ENCODE measurements around the gene FAM193A.
"Not testable (repeated sequence)": the region's sequence is repeated elsewhere in the genome, so short reads cannot be mapped to it uniquely, and the experiment has no call there.

FAM193A gene

DNA sequence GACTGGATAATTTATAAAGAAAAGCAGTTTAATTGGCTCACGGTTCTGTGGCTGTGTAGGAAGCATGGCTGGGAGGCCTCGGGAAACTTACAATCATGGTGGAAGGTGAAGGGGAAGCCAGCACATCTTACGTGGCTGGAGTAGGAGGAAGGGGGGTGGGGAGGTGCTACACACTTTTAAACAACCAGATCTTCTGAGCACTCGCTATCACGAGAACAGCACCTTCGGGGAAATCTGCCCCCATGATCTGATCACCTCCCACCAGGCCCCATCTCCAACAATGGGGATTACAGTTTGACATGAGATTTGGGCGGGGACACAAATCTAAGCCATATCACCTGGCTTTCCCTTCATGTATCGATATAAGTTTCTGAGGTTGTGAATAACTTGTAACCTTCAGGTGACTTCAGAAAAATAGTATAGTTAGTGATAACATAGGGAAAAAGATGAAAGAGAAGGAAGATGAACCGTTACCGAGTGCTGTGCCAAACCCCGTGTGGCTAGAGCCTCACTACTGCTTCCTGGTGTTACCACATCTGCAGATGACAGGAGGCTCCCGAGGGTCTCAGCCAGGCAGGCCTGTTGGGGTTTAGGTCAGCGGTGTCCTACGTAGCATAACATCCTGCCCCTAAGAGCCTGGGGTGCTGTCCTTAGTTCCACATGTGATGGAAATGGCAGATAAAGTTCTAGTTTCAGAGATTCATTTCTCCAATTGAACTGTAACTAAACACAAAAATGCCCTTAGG lies 116.1 kb downstream of the FAM193A start:
- DNase-seq = no peak

DNA sequence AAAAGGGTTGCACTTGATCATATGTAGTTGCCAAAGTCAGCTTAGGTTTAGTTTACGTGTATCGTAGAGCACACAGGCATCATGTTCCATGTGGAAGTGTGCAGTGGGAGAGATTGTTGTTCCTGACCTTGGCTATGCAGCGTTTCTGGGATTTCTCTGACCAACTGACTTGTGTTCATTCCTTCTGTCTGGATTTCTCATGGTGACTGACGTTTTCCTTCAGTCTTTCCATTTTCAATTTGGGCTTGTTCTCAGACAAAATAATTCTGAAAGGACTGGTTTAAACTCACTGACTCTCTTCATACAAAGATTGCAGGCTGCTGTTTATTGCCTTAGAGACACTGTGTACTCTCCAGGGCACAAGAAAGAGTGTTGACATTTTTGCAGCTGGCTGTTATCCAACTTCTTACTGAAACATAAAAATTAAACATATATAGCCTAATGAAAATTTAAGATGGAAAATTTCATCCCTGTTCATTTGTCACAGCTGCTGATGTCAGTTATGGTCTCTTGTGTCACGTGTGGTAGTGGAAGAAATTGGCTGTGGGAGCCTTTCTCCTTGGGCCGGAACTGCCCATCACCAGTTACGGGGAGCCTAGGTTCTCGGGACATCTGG lies 124.3 kb downstream of the FAM193A start:
- DNase-seq = no peak

GRCh38 chr4:2662598-2662997 lies 126.2 kb downstream of the FAM193A start:
- DNase-seq = no peak

GRCh38 chr4:2663275-2663674 lies 126.8 kb downstream of the FAM193A start:
- no peak for DNase-seq

GRCh38 chr4:2666722-2667247 lies 130.3 kb downstream of the FAM193A start:
- no peak for DNase-seq

DNA sequence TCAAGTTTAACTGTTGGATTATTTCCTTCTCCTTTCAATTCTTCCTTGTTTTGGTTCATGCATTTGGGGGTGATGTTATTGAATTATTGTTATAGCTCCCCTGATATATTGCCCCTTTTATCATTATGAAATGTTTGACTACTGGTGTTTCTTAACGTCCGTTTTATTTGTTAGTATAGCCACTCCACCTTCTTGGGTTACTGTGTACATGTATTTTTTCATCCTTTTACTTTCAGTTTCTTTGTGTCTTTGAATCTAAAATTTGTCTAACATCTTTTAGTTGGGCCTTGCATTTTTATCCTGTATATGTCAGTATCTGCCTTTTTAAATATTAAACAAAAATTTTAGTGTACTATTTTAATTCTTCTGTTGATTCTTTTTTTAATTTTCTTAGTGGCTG lies 131.0 kb downstream of the FAM193A start:
- DNase-seq = peak; percentile 25

DNA sequence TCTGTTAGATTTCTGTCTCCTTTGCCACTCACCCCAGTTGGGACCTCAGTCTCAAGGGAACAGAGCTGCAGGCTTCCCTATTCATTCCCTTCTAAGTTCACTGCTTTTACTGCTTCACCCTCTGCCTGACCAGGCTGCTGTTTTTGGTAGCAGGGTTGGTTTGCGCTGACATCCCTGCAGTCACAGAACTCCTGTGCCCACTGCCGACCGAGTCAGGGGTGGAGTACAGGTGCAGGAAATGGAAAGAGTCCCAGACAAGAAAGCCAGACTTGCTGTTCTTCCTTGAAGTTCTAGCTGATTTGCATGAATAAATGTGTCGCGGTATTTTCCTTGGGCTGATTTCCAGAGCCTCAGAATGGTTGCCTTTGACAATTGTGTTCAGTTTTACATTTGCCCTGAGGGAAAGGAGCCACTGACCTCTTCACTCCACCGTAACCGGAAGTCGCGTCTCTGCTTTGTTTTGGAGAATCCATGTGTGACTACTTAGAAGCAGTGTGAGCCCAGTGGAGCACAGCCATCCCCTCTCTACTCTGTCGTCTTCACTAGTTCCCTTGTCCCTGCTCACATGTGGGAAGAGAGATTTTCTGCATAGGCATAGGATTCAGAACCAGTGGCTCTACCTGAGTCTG lies 134.9 kb downstream of the FAM193A start:
- peak; percentile 82 for DNase-seq

DNA sequence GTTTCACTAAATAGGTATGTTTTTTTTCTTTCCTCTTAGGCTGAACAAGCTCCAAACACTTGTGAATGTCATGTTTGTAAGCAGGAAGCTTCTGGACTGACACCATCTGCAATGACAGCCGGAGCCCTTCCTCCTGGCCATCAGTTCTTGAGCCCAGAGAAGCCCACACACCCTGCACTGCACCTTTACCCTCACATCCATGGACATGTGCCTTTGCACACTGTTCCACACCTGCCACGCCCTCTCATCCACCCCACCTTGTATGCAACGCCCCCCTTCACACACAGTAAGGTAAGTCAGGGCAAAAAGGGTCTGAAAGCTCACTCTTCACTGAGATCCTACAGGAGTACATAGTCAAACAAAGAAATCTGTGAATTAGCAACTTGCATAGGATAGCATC lies 135.6 kb downstream of the FAM193A start:
- DNase-seq = no peak

DNA sequence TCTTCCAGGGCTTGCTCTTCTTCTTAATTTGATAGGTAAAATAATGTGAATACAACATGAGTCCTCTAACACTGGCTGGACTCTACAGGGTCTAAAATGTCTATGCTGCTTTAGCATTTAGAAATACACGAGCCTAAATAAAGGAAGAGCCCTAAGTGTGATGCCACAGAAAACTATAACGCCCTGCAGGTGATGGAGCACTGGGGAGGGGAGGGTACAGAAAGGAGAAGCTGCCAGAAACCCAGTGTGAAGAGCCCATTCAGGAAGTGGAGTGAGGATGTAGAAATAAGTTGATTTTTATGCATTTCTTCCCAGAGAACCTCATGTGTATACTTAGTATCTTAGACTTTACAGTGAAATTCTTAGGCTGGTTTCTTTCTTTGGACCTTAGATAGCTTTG lies 136.3 kb downstream of the FAM193A start:
- no peak for DNase-seq

DNA sequence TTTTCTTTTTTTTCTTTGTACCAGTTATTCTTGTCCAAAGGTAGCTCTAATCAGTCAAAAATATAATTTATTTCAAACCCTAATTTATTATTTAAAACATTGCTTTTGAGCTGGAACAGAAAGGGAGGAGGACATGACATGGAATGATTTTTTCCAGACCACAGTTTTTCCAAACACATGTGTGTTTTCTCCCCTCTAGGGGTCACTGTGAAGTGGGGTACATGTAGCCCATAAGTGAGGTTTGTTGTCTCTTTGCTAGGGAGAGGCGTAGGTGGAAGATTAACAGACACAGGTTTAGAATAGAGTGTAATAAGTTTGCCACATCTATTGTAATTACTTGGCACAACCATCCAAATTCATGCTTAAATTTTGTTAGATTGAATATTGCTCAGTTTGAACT lies 136.7 kb downstream of the FAM193A start:
- no peak for DNase-seq

GRCh38 chr4:2679762-2680161 lies 143.3 kb downstream of the FAM193A start:
- DNase-seq = not testable (repeated sequence)

- DNase-seq = no peak
These were observed 148.0 kb downstream of the FAM193A start for GRCh38 chr4:2684486-2684885.

- DNase-seq = no peak
These were observed 149.1 kb downstream of the FAM193A start for GRCh38 chr4:2685541-2685940.

GRCh38 chr4:2686379-2687265 lies 150.2 kb downstream of the FAM193A start:
- peak; percentile 69 for DNase-seq

DNA sequence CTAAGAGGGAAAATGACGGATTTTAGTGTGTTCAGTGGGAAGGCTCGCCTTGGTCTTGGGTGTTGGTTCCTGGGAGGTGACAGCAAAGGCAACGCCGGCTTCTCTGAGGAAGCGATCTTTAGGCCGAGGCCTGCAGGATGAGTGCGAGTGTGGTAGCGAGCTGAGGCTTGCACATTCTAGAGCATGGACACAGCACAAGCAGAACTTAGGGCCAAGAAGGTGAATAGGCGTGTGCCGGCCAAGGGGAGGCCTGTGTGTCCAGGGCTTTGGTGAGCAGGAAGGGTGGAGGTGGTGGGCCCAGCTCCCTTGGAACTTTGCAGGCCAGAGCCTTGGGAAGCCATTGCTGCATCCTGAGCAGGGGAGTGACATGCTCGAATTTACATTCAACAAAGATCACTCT lies 151.8 kb downstream of the FAM193A start:
- no peak for DNase-seq

DNA sequence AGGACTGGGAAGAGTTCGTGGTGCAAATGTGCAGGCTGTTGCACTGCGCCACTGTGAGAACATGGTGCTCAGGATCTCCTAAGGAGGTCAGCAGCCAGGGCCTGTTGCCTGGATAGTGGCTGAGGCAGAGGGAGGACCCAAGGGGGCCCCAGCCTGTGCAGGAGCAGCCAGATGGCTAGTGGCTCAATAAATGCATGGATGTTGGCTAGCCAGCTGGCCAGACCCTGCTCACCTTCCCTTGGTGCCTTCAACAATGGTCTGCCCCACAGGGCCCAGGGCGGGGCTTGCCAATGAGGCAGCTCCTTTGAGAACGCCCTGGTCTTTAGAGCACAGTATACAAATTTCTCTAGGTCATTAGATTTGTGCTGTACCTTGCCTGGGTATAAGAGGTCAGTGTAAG lies 152.2 kb downstream of the FAM193A start:
- DNase-seq = no peak

DNA sequence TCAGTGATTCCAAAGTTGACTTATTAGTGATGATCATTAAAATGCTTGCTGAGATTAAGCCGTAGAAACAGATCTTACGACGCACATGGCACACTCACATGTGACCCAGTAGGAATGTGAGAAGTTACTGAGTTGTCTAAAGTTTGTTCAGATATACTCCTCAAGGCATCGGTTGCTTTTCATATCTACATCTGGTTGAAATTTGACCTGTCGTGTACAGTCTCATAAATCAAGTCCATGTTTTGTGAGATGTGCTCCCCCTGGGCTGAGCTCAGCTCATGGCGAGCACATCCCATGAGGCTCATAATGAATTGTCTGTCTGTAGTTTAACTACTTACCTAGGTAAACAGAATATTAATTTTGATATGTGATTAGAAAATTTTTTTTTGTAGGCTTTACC lies 152.7 kb downstream of the FAM193A start:
- DNase-seq = no peak

- DNase-seq = no peak
These were observed 153.6 kb downstream of the FAM193A start for GRCh38 chr4:2689825-2690700.

- DNase-seq = no peak
These were observed 154.9 kb downstream of the FAM193A start for GRCh38 chr4:2691313-2691712.

DNA sequence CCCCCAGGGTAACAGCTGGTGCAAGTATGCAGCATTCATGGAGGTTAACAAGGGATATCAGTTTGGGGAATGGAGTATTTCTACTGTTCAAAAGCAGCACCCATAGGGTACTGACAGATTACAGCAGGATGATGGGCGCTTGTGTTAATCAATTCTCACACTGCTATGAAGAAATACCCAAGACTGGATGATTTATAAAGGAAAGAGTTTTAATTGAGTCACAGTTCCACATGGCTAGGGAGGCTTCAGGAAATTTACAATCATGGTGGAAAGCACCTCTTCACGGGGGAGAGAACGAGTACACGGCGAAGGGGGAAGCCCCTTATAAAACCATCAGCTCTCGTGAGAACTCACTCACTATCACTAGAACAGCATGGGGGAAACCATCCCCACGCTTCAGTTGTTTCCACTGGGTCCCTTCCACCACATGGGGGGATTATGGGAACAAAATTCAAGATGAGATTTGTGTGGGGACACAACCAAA lies 155.5 kb downstream of the FAM193A start:
- DNase-seq = no peak

- no peak for DNase-seq
These were observed 158.2 kb downstream of the FAM193A start for GRCh38 chr4:2694691-2695090.

Measured in NCI-H2029 (cell line).